Measurements from ENCODE around the gene ZFX. TPM values are rescaled to one million over a fixed set of nuclear protein-coding genes. Genes with fewer than 3 reads are reported as not detected.

ZFX gene
- total RNA-seq, 4 donors from 2014 or later: 42.9 to 63.3 (median 57.3) TPM

GRCh38 chrX:24259544-24260240, 110.2 kb downstream of the ZFX start:
- in situ Hi-C loops (cut with MboI; ENCODE audit: low sequenced_read_pairs in 4 of 4) (no loop called here), intact Hi-C loops (cut with DNase I; ENCODE audit: low total_unique reads) (no loop called here)
- H3K4me3 ChIP-seq: no peak overlapping the region
- no peak for ATAC-seq
- no peaks in the 10 kb centered on the region for H3K9me3 ChIP-seq
- DNase-seq: no peak
- TF ChIP-seq POLR2A (IDR thresholded peaks at IDR 0.05) (no peak), CTCF (IDR thresholded peaks at IDR 0.05 in 4 of 5, conservative IDR thresholded peaks at IDR 0.05 in 1 of 5) (peak in 2 of 5 experiments; percentile 12 to 44)
- no peaks in the 10 kb centered on the region for H3K36me3 ChIP-seq
- H3K27ac ChIP-seq: no peak overlapping the region
- H3K27me3 ChIP-seq: no peaks in the 10 kb centered on the region
- no peaks in the 10 kb centered on the region for H3K4me1 ChIP-seq

DNA sequence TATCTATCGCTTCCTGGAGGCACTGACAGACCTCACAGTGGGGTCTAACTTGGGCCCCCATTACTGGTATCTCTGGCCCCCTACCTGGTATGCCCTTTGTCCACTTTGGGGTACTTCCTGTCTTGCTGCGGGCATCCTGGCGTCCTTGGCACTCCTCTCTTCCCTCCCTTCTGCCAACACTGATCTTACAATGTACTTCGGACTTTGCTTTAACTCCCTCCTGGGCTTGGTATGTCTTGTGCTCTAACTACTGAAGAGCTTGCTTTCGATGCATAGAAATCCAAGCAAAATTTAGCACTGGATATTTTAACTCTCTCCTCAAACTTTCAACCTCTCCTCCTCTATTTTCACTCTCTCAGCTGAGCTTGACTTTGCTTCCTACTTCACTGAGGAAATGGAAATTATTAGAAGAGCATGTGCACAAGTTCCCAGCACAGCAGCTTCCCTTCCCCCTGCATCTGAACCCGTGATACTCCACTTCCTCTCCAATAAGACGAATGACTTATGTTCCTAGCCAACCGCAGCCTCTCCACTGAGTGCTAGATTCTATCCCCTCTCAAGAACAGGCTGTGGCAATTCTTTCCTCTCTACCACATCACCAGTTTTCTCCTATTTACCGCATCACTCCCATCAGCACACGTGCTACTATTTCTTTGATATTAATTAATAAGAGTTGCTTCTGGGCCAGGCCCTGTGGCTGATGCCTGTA, 111.5 kb downstream of the ZFX start:
- intact Hi-C loops (cut with DNase I; ENCODE audit: low total_unique reads) (no loop called here), in situ Hi-C loops (cut with MboI; ENCODE audit: low sequenced_read_pairs in 4 of 4) (no loop called here)
- H3K4me1 ChIP-seq: no peaks in the 10 kb centered on the region
- no peak for ATAC-seq
- no peaks in the 10 kb centered on the region for H3K9me3 ChIP-seq
- no peaks in the 10 kb centered on the region for H3K27me3 ChIP-seq
- H3K27ac ChIP-seq: peak overlapping the region in 1 of 4 donors; percentile 7
- peak; percentile 19 to 20 for DNase-seq
- H3K4me3 ChIP-seq: no peak overlapping the region
- TF ChIP-seq POLR2A (IDR thresholded peaks at IDR 0.05) (no peak), CTCF (IDR thresholded peaks at IDR 0.05 in 4 of 5, conservative IDR thresholded peaks at IDR 0.05 in 1 of 5) (no peak)
- no peaks in the 10 kb centered on the region for H3K36me3 ChIP-seq

- no peak for ATAC-seq
- in situ Hi-C loops (cut with MboI; ENCODE audit: low sequenced_read_pairs in 4 of 4) (no loop called here), intact Hi-C loops (cut with DNase I; ENCODE audit: low total_unique reads) (no loop called here)
- DNase-seq: no peak
- Histone ChIP-seq H3K27me3 (no peaks in the 10 kb centered on the region), H3K9me3 (no peaks in the 10 kb centered on the region), H3K27ac (no peak overlapping the region), H3K4me3 (no peak overlapping the region), H3K4me1 (no peaks in the 10 kb centered on the region), H3K36me3 (no peaks in the 10 kb centered on the region)
- no peak for TF ChIP-seq POLR2A (IDR thresholded peaks at IDR 0.05)
These were observed 112.8 kb downstream of the ZFX start for GRCh38 chrX:24262309-24262708.

- no peaks in the 10 kb centered on the region for H3K36me3 ChIP-seq
- DNase-seq (no peak), ATAC-seq (no peak)
- TF ChIP-seq POLR2A (IDR thresholded peaks at IDR 0.05) (no peak), CTCF (IDR thresholded peaks at IDR 0.05 in 4 of 5, conservative IDR thresholded peaks at IDR 0.05 in 1 of 5) (no peak)
- no peaks in the 10 kb centered on the region for H3K9me3 ChIP-seq
- in situ Hi-C loops (cut with MboI; ENCODE audit: low sequenced_read_pairs in 4 of 4) (no loop called here), intact Hi-C loops (cut with DNase I; ENCODE audit: low total_unique reads) (no loop called here)
- no peak overlapping the region for H3K27ac ChIP-seq
- H3K4me1 ChIP-seq: no peaks in the 10 kb centered on the region
- no peaks in the 10 kb centered on the region for H3K27me3 ChIP-seq
- H3K4me3 ChIP-seq: no peak overlapping the region
These were observed 114.9 kb downstream of the ZFX start for GRCh38 chrX:24264383-24264782.

Other genes starting within 250 kb of the ZFX start
- 10 to 100 TPM; 12.1 to 37.3 (median 30.8) TPM for gene APOO, start 241.8 kb upstream of the ZFX start, total RNA-seq
- gene CXorf58, start 241.7 kb upstream of the ZFX start, total RNA-seq: 1 to 10 TPM in 1 of 4 donors, not detected in 3; 3.1 TPM
- 1 to 10 TPM; 5.1 to 9.3 (median 8.1) TPM for gene KLHL15, start 122.5 kb upstream of the ZFX start, total RNA-seq
- 10 to 100 TPM; 50.8 to 89.1 (median 70.2) TPM for gene EIF2S3, start 94.8 kb upstream of the ZFX start, total RNA-seq
- gene SUPT20HL2, start 164.3 kb downstream of the ZFX start, total RNA-seq: not detected
- gene SUPT20HL1, start 210.9 kb downstream of the ZFX start, total RNA-seq: not detected